H7 (cell line): ENCODE measurements around the gene EIF2B2. TPM values are rescaled to one million over a fixed set of nuclear protein-coding genes. Genes with fewer than 3 reads are reported as not detected.

Source experiments
- DNase-seq: peaks from one replicate; pipeline ENCODE4 v3.0.0; 2012
- H3K27me3 ChIP-seq: 2 replicates; pipeline ENCODE4 v1.6.0; 2011; ENCODE audit warnings: mild to moderate bottlenecking, low read length; ENCODE audit not compliant: control insufficient read depth, insufficient read depth
- H3K36me3 ChIP-seq: replicated peaks from 2 replicates; pipeline ENCODE4 v1.5.1; 2011; ENCODE audit warnings: low read length; ENCODE audit not compliant: control insufficient read depth, insufficient read depth
- H3K4me3 ChIP-seq: 2 replicates; pipeline ENCODE4 v1.5.1; 2011; ENCODE audit warnings: low read depth, mild to moderate bottlenecking, control low read depth, low read length, moderate library complexity; ENCODE audit not compliant: insufficient read depth
- total RNA-seq: library from RNA; depleted of rRNA; stranded (reverse); fragments of >200 nt; shearing (Covaris generic); gene quantifications from 2 replicates; pipeline ENCODE4 v1.2.3, GENCODE V29; 2014

The EIF2B2 gene
- total RNA-seq, 1 experiment from 2014 or later, result 51.8 TPM

DNA sequence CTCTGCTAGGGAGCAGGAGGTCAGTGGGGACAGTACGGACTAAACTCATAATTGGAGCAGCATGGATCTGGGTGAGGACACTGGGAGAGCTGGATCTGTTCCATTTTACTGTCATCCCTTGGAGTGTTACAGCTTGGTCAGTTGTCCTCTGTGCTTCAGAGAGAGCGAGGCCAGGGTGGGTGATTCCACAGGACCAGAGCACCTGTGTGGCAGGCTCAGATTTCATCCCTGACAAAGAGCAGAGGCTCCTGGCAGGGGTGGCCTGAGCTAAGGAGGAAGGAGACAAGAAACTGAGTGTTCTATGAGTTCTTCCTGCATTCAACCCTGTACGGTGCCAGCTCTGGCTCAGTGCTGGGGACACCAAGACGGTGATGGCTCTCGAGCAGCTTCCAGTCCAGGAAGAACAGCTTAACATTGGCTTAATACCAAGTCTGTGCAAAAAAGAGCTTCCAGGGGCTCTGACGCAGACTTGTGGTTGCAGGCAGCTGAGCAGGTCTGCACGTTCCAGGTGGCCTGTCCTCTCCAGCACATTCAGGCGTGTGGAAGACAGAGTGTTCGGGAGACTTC lies 38.9 kb upstream of the EIF2B2 start:
- Histone ChIP-seq H3K4me3 (no peak overlapping the region), H3K36me3 (no peaks in the 10 kb centered on the region), H3K27me3 (no peaks in the 10 kb centered on the region)
- no peak for DNase-seq

- Histone ChIP-seq H3K36me3 (no peaks in the 10 kb centered on the region), H3K27me3 (no peaks in the 10 kb centered on the region), H3K4me3 (no peak overlapping the region)
- DNase-seq, result no peak
Observed at GRCh38 chr14:74964787-74965485, 37.8 kb upstream of the EIF2B2 start.

DNA sequence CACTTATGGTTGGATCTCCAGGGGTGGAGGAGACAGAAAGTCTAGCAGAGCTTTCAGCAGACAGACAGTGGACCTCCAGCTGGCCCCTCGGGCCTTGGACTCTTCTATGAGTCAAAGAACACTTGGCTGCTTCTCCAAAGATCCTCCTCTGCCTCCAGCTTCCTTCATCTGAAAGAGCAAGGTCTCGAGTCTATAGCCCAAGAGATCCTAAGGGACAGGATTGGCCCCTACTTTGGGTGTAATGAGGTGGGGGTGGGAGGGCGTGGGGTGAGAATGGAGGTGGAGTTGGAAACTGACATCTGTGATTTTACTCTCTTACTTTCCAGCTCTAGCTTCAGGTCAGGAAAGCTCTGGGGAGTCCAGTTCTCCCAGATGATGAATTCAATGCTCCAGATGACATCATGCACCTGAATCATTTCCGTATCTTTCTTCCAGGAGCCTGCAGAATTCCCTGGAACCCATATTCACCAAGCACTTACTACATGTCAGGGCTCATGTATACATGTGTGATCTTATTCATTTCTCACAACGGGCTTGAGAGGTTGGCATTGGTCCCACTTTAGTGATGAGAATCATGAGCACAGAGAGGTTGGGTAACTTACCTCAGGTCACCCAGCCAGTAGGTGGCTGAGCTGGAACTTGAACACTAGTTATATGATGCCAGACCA lies 37.1 kb upstream of the EIF2B2 start:
- H3K27me3 ChIP-seq, result no peaks in the 10 kb centered on the region
- no peak for DNase-seq
- H3K4me3 ChIP-seq, result no peak overlapping the region
- H3K36me3 ChIP-seq, result no peaks in the 10 kb centered on the region

DNA sequence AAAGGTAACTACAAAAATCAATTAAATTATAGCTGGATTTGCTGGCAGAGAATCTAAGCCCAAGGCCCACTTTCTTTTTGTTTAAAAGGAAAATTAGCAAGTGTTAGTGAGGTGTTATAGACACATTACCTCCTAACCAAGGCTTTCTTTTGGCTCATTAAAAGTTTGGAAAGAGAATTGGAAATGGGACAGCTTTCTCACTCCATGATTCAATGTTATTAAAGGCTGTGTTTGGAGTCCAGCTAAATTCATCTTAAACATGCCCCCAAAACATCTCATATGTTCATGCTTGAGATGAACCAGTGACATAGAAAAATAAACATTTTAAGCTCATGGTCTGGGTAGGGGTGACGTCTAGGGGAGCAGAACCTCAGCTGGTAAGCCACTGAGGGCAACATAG lies 33.9 kb upstream of the EIF2B2 start:
- DNase-seq, result no peak
- Histone ChIP-seq H3K27me3 (no peaks in the 10 kb centered on the region), H3K36me3 (no peaks in the 10 kb centered on the region), H3K4me3 (no peak overlapping the region)

- Histone ChIP-seq H3K27me3 (no peaks in the 10 kb centered on the region), H3K4me3 (no peak overlapping the region), H3K36me3 (no peaks in the 10 kb centered on the region)
- DNase-seq, result peak; percentile 61
Observed at GRCh38 chr14:74973003-74973653, 29.6 kb upstream of the EIF2B2 start.

- Histone ChIP-seq H3K27me3 (no peaks in the 10 kb centered on the region), H3K4me3 (no peak overlapping the region), H3K36me3 (no peaks in the 10 kb centered on the region)
- no peak for DNase-seq
Observed at GRCh38 chr14:74973905-74974363, 28.8 kb upstream of the EIF2B2 start.

GRCh38 chr14:74974364-74975058 lies 28.2 kb upstream of the EIF2B2 start:
- Histone ChIP-seq H3K4me3 (no peak overlapping the region), H3K27me3 (no peaks in the 10 kb centered on the region), H3K36me3 (no peaks in the 10 kb centered on the region)
- DNase-seq, result peak; percentile 78

- H3K4me3 ChIP-seq, result no peak overlapping the region
- H3K36me3 ChIP-seq, result no peaks in the 10 kb centered on the region
- no peaks in the 10 kb centered on the region for H3K27me3 ChIP-seq
- DNase-seq, result peak; percentile 38
Observed at GRCh38 chr14:74975059-74975810, 27.5 kb upstream of the EIF2B2 start.

DNA sequence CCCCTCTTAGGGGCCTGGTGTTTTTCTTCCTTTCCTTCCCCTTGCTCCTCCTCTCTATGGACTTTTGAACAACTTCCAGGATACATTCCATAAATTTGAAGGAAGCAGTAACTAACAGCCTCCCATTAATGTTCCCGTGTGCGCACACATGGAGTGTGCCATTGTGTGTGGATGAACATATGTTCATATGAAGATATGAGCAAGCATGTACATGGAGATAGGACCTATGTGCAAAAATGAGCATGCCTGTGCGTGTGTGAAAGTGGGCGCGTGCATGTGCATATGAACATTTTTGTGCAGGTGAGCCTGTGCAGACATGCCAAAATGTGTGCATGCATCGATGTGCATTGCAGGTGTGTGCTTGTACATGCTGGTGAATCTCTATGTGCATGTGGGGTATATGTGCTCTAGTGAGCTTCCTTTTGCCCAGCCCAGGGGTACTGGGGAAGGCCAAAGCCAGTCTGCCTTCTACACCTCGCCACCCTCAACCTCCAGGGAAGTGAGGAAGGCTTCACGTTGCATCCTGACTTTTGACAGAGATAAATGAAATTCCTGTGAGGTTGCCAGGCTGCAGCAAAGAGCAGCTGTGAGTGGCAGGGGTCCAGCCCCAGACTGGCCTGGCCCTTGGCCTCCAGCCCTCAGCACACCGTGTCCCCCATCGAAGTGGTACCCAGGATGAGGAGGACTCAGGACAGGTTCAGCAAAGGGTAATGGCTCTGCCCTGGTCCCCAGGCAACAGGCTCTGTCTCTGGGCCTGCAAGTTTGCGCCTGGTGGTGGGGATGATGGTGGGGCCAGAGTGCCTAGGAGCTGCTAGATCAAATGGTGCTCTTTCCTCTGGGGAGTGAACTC lies 26.2 kb upstream of the EIF2B2 start:
- no peak for DNase-seq
- no peaks in the 10 kb centered on the region for H3K36me3 ChIP-seq
- H3K27me3 ChIP-seq, result no peaks in the 10 kb centered on the region; the same call in 1 of the 2 replicates
- H3K4me3 ChIP-seq, result no peak overlapping the region

- H3K36me3 ChIP-seq, result no peaks in the 10 kb centered on the region
- H3K4me3 ChIP-seq, result no peak overlapping the region
- no peaks in the 10 kb centered on the region; the same call in 1 of the 2 replicates for H3K27me3 ChIP-seq
- peak; percentile 40 for DNase-seq
Observed at GRCh38 chr14:74977164-74977900, 25.4 kb upstream of the EIF2B2 start.

- H3K36me3 ChIP-seq, result no peaks in the 10 kb centered on the region
- H3K27me3 ChIP-seq, result no peaks in the 10 kb centered on the region; the same call in 1 of the 2 replicates
- no peak for DNase-seq
- H3K4me3 ChIP-seq, result no peak overlapping the region
Observed at GRCh38 chr14:74977901-74978385, 24.8 kb upstream of the EIF2B2 start.

DNA sequence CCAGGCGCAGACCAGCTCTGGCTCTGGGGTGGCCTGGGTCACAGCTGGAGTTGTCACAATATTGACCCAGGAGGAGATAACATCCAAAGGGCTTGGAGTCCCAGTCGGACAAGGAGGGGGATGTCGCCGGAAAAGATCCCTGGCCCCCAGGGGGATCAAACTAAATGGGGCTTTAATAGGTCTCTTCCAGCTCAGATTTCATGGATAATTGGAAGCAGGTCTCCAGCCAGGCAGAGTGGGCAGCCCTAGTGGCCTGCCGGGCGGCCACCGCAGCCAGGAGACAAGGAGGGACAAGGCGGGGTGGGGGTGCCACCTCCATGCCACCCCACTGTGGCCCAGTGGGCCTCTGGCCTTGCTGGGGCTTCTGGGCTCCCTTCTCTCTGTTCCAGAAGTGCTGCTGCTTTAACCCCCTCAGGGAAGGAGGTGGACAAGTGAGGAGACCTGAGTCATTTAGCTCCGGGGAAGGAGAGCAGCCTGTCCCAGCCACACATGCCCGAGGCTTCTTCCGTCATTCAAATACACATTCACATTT lies 24.2 kb upstream of the EIF2B2 start:
- H3K4me3 ChIP-seq, result no peak overlapping the region
- DNase-seq, result peak; percentile 52
- no peaks in the 10 kb centered on the region; the same call in 1 of the 2 replicates for H3K27me3 ChIP-seq
- no peaks in the 10 kb centered on the region for H3K36me3 ChIP-seq
